ENCODE measurements around the gene ABHD17A.
A peak's percentile ranks its signal among the peaks of the same experiment; 100 is the strongest.

ABHD17A gene

DNA sequence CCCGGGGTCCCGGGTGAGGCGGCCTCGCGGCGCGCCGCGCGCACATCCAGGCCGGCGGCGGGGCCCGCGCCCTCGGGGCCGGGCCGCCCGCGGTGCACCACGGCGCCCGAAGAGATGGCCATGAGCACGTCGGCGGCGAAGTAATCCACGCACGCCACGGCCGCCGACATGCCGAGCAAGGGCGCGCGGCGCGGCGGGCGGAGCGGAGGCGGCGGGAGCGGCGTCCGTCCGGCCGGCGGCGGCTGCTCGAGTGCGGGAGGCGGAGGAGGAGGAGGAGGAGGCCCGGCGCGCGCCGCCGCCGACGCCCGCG is 22.0 kb downstream of the ABHD17A start, which contains the start of gene KLF16:
TSS of gene KLF16 (minus strand) at position 252 of the 310 bp plus-strand sequence. CDS start at position 170, 82 bp downstream.
- no peak for DNase-seq

DNA sequence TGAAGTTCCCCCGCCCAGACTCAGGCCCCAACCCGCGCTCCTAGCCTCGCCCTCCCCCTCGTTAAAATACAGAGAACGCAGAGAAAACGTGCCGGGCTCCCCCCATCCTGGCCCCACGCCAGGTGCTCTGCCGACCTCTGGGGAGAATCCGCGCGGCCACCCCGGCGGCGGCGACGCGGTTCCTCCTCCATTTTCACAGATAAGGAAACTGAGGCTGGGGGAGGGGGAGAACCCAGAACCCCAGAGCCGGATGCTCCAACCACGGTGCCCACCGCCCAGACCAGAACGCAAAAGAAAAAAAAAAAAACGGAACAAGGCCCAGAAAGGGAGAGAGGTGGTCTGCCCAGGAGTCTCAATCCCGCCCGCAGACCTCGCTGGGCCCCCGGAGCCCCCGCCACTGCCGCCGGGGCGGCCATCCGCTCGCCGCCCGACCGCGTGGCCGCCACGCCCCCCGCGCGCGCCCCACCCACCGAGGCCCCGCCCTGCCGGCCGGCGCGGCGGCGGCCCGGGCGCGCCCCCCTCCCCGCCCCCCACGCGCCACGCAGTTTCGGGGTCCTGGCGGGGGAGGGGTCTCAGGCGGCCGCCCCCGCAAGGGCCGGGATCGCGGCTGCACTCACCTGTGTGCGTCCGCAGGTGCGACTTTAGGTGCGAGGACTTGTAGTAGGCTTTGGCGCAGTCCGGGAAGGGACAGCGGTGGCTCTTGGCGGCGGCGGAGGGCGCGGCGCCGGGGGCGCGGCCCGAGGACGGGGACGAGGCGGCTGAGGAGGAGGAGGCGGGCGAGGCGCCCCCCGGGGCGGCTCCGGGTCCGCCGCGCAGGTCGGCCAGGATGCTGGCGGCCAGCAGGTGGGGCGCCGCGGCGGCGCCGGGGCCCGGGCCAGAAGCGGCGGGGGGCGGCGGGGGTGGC is 22.6 kb downstream of the ABHD17A start:
- DNase-seq, result peak; percentile 41

DNA sequence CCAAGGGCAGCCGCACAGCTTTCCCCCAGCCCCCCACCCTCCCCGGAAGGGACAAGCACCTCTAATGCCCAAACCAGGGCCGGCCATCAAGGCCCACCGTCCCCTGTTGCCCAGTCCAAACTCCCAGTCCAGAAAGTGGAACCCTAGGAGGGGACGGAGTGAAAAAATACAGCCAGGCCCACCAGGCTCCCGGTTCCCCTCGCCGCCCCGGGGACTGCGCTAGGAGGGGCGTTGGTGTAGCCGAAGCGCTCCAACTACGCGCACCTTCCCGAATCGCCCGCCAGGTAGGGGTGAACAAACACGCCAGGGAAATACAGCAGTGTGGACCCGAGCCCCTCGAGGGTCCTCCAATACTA is 23.2 kb downstream of the ABHD17A start:
- DNase-seq, result no peak

DNA sequence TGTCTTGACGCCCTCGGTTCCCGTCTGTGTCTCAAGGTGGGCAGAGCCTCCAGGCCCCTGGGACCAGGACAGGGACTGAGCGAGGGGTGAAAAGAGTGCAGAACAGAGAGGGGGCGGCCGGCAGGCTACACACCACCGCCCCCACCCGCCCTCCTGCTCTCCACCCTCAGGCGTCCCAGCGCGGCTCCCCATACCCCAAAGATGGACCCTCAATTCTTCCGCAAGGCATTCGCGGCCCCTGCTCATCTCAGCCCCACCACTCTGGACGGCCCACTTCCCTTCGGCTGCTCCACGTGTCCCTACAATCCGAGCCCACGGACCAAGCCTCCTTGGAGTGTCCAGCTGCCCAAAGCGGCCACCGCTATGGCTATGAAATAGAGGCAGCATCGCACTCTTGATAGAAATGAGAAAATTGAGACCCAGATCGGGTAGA is 23.7 kb downstream of the ABHD17A start:
- DNase-seq, result no peak

DNA sequence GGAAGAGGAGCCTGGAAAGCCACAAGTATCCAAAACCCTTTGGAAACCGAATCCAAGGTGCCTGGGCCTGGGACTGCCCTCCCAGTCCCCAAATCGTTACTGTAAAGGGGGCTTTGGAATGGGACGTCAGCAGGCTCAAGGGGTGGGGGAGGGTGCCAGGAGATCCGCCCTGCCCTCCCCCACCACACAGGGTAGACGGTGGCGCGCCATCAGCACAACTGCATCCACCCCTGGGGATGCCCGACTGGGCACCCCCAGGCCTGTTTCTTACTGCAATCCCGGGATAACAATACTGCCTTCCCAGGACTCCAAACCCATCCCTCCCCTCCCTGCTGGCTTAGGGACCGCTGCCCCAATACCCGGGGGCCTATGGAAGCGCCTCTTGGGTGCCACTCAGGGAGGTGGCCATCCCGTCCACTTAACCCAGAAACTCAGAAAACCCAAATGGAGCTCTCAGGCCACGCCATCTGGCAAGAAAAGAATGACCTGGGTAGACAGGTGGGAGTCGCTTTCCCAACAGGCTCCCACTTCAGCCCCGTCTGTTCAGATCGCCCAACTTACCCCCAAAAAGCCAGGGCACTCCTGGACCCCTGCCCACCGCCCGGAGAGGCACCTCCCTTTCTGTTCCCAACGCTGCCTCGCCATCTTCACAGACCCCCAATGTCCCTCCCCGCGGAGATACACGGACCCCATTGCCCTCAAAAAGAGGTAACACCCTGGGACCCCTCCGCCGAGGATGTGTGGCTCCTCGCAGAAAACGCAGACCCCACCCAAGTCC is 24.3 kb downstream of the ABHD17A start:
- no peak for DNase-seq

DNA sequence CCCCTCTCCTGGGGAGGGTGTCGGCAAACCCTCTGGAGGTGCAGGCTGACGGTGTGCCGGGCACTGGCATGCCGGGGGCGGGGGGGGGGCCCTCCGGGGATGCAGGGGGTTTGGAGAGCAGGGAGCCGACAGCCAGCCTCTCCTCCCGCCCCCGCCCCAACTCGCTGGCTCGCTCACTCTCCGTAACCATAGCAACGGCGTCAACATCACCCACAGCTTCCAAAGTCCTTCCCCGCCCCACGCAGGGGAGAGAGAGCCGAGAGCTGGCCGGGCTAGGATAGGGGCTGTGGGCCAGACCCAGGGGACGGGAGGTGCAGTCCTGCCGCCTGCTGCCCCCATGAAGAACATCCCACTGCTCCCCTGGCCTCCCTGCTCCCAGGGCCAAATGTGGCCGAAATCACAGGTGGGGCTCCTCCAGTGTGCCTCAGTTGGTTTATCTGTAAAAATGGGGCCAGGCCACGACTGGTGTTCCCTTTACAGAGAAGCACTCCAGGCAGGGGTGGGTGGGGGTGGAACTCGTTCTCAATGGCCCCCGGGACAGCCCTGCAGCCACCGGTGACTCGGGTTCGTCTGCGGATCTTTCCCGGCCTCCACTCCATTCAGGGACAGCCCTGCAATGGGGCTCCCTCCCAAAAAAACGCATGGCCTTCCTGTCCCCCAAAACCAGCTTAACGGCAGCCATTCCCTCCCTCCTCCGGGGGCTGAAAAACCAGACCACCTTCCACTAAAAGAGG is 25.1 kb downstream of the ABHD17A start:
- DNase-seq, result no peak

DNA sequence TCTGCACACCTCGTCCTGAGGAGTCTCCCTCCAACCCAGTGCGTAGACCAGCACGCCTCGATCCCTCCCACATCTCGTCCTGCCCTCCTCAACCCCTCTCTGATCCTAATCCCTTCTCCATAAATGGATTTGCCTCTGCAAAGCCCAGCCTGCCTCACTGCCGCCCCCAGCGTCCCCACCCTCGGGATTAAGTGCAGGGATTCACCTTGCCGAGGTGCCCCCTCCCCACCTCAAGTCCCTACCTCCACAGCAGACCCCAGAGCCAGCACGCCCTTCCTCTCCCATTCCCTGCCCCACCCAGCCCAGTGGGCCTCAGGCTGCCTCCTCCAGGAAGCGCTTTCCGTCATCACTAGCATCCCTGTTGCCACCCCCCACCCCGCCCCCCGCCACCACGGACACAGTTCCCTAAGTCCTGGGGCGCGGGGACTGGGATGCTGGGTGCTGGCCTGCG is 25.9 kb downstream of the ABHD17A start:
- DNase-seq, result no peak

DNA sequence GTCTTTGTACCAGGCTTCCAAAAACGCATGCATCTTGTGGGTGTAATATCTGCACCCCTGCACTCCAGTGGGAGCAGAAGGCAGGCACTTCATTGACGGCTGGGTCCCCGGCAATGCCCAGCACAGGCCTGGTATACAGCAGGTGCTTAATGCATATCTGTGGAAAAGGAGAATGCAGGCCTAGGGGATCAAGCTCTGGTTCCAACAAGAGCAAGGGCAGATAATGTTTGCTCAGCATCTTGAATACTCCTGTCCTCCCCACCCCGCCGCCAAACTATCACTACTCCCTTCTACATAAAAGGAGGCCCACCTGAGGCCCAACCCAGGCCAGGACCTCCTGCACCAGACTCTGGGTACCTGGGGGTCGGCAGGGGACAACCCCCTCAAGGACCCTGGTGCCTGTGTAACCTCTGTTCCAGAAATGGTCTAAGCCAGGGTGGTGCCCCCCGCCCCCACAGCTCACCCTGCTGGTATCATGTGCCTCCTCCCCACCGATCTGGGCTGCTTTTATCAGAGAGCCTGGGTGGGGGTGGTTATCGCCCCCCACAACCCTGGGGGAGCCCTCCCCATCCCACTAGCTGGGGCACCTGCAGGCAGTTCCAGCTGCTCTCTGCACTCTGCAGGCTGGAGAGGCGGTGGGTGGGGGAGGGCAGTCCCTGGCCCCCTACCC is 26.7 kb downstream of the ABHD17A start:
- no peak for DNase-seq

DNA sequence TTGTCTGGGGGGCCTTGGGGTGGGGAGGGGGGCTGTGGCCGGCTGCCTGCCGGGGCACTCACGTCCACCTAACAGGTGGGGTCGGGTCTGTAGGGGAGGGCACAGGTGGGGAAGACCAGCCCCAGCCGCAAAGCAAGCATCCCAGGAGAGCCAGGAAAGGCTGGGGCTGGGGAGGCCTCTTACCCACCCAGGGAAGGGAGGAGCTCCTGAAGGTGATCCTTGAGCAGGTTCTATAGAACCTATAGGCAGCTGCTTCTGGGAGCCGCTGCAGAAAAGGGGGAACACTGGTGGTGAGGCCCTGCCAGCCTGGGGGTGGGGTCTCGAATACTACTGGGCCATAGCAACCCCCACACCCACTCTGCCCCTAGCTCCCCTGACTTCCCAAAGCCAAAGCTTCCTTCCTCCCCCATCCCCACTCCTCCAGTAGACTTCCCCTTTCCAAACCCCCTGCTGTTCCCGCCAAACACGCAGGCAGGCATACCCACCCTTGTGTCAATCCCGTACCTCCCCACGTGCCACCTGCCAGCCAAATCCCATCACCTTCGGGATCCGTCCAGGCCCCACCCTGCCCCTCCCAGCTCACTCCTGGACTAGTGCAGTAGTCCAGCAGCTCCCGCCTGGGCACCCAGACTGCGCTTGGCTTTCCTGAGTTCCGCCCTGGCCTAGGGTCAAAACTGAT is 27.5 kb downstream of the ABHD17A start:
- peak; percentile 73 for DNase-seq

DNA sequence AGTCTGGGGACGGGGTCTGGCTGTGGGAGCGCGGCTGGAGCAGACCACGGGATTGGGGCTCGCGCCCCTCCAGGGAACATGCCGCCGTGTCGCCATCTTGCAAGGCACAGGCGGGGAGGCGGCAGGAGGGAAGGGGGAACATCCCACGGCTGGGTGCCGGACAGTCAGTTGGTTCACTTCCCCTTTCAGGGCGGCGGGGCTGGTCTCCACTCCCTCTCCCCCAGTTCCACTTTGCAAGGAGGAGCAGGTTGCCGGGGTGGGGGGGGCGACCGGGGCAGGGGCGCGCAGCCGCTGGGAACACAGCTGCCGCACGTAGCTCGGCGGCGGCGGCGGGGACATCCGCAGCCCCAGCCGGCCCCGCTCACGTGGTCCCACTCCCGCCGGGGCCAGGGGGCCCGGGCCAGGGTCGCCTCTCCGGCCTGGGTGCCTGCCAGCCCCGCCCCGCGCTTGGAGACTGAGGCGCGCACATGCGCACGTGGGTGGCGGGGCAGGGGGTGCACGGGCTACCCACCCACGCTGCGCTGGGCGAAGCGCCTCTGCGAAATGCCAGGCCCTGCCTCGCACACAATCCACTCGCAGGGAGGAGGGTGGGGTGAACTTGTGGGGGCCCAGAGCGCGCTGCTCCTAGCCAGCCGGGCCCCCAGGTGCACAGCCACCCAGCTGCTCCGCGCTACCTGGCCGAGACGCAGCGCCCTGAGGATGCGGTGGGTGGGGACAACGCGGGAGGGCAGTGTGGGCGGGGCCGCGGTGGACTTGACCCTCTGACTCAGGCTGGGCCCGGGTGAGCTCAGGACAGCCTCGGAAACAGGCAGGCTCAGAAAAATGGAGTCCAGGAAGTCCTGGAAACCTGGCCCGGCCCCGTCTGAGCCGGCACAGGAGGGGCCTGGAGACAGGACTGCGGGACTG is 28.3 kb downstream of the ABHD17A start:
- DNase-seq, result peak; percentile 80

DNA sequence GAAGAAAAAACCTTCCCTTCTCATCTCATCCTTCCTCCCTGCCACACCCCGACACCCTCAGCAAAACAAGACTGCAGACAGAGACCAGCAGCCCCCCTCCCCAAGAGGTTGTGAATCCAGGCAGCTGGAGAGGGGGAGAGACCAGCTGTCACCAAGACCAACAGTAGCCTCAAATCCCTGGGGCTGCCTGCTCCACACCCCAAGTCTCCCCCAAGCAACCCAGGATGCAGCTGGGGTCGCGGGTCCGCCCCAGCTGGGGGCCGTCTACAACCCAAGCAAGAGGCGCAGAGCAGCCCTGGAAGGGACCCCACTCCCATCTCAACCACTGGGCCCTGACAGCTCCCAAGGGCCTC is 29.0 kb downstream of the ABHD17A start:
- no peak for DNase-seq

DNA sequence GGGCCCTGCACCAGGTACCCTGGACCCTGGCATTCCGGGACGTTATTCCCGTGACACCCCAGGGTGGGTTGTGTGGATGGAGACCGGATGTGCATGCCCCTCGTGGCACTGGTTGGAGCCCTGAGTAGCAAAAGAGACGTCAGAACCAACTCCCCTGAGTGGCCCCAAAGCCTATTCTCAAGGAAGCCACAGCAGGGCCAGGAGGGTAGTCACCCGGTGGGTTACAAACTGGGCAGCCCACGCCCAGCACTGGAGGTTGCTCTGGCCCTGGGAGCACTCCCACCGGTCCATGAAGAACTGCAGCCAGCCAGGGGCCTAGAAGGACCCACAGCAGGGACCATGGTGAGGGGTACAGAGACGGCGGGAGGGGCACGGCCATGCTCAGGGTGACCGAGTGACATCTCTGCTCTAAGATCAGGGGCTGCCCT is 29.5 kb downstream of the ABHD17A start:
- no peak for DNase-seq

DNA sequence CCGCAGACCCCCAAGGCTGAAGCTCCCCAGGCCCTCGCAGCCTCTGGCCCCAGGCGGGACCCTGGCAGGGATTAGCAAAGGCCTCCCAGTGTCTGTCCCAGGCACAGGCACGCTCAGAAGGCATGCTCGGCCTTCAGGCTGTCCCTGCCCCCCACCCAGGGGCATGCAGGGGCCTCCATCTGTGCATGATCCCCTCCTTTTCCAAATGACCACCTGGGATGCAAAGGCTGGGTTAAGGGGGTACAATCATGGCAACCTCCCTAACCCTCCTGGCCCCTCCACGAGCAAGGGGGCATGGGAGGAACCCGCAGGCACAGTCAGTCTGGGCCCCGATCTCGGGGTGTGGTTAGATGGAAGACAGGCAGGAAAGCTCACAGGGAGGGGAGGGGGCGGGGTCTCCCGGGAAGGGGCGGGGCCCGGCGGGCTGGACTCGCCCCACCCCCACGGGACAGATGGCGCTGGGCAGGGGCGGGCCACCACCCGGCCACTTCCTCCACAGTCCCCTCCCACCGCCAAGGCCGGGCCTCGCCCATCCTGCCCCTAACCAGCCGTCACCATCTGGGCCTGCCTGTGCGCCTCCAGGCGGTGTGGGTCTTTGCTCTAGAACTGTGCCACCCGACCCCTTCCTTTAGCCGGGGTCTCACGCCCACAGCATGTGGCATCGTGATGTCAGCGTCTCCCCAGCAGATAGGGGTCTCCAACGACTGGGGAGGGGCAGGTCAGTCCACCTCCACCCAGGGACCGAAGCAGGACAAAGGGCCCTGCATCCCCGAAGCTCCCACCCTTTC is 30.1 kb downstream of the ABHD17A start:
- peak; percentile 91 for DNase-seq

DNA sequence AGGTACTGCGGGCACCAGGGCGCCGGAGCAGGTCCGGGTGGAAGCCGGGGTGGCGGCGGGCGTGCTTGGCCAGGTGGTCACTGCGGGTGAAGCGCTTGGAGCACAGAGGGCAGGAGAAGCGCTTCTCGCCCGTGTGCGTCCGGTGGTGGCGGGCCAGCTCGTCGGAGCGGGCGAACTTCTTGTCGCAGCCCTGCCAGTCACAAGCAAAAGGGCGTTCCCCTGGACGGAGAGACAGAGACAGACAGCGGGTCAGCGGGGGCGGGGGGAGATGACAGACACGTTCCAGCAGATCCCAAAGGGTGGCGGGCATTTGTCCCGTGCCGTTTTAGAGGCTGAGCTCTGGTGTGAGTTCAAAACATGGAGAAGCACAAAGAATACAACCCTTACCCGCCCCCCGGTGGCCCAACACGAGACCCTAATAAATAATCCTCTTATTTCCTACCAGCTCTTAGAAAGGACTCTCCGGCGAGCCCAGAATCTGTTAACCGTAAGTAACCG is 30.7 kb downstream of the ABHD17A start:
- no peak for DNase-seq

DNA sequence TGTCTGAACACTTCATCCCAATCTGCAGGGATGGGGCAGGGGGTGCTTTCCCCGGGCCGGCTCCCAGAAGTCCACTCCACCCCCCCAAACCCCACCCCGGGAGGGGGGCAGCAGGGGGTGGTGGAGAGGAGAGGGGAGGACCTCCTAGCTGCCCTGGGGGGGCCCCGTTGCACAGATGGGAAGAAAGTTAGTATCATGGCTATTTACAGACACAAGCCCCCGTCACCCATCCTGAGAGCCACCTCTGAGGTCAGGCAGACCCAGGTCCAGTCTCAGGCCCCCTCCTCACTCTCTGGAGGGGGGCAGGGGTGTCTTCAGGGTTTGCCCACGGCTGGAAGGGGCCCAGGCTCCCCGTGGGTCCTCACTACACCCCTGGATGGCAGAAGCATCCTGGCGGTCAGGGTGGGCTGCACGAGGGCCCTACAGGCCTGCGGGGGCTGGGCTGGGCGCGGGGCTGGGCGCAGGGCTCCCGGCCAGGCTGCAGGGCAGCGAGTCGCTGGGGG is 31.2 kb downstream of the ABHD17A start:
- no peak for DNase-seq

DNA sequence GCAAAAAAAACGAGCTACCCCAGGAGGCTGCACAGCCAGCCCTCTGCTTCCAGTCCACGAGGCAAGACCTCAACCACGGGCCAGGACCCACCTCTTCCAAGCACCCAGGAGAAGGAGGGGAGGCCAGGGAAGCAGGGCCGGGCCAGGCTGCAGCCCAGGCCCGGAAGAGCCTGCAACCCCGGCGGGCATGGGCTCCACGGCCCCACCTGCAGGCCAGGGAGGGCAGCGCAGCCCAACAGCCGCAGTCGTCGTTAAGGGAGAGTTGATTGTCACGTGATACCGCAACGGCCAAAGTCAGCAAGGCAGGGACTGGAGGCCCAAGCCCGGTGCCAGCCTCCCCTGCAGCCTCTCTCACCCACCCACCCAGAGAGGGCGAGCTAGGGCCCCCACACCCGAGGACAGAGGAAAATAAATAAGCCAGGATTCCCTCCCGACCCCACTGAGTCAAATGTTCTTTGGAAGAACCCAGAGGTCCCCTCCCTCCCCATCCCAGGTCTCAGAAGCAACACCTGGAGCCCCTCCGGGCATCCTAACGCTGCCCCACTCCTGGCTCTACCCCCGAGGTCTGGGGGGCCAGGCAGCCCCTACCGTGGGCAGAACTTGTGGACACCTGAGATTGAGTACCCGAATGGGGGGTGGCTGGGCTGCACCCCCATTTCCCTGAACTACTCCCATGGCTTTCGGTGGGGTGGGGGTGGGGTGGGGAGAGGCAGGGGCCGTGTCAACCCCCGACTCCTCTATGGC is 31.8 kb downstream of the ABHD17A start:
- peak; percentile 80 for DNase-seq

DNA sequence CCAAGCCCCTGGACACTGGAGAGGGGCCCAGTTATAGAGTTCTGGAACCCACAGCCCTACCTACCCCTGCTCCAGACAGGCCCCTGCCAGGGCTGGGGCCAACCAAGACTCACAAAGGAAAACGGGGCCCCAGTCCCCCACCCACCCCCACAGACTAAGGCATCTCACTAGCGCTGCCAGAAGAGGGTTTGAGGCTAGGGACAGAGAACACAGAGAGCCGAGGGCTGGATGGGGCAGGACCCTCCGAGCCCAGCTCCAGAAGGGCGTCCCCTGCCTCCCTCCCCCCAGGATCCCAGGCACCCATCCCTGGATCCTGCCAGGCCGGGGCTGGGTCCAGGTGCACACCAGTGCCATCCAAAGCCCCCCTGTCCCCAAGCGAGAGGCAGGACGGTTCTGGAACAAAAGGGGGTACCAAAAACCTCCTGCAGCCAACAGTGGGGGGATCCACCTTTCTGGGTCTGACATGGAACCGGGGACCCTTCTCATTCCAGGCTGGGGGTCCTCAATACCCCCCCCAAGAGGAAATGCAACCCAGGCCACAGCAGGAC is 32.6 kb downstream of the ABHD17A start:
- DNase-seq, result no peak

DNA sequence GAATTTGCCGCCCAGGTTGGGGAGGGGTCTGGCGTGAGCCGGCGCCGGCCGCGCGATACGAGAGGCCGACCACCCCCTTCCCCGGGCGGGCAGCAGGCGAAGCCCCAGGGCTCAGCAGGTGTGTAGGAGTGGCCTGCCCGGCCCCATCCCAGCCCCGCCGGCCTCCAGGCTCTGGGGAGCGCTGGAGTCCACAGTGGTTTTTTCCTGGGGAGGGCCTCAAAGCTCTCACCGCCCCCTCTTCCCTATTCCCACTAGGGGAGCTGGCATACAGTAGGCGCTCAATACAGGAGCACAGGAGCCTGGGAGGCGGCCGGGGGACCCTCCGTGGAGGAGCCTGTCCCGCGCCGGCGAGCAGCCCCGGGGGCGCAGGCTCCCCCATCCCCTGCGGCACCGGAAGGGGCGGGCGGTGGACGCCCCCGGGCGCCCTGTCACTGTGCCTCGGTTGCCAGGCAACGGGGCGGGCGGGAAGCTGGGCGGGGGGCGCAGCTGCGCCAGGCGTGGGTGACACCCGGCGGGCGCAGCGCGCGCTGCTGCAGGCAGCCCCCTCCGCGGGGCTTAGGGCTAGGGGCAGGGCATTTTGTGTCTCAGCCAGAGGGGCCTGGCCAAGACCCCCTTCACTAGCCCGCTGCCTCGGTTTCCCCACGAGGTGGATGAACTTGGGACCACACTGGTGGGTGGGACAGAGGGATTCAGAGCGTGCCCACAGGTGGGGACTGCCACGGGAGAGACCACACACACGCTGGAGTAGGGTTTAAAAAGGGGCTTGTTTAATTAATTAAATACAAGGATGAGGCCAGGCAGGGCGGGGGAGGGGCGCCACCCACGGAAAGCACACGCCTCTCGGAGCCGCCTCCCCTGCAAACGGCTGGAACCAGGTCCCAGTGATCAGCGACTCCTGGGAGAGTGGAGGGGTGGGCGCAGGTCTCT is 33.4 kb downstream of the ABHD17A start:
- no peak for DNase-seq

Measured in GDM1 (cell line).